K562 (cell line): ENCODE results near the gene LGALS12. TPM values are rescaled to one million over a fixed set of nuclear protein-coding genes. Genes with fewer than 3 reads are reported as not detected.

Source experiments
- ARID1B ChIP-seq: fragments of 450-650 bp; IDR thresholded peaks from 2 replicates; pipeline ENCODE4 v1.6.1; 2016; ENCODE audit warnings: antibody characterized with exemption, mild to moderate bottlenecking, inconsistent platforms
- CBFA2T2 ChIP-seq: fragments of 450-650 bp; conservative IDR thresholded peaks from 2 replicates; pipeline ENCODE4 v1.6.1; 2017; ENCODE audit warnings: mild to moderate bottlenecking
- CBFA2T3 ChIP-seq: fragments of 450-650 bp; IDR thresholded peaks from 2 replicates; pipeline ENCODE4 v1.6.1; 2017
- CEBPB ChIP-seq: fragments of 450-650 bp; IDR thresholded peaks from 2 replicates; pipeline ENCODE4 v1.6.1; 2016; ENCODE audit warnings: missing genetic modification characterization, missing compliant biosample characterization
- CEBPG ChIP-seq, 3 experiments: fragments of 200-800 bp in 1 of 3; sonication (Bioruptor generic) in 1 of 3; sonication (generic) in 1 of 3; formaldehyde crosslinking in 1 of 3; IDR thresholded peaks in 2 of 3; conservative IDR thresholded peaks in 1 of 3; 2 replicates each; pipeline versions ENCODE4 v1.6.1 to v1.8.0; 2016 to 2022; ENCODE audit warnings: missing compliant biosample characterization in 2 of 3, missing genetic modification characterization in 2 of 3, mild to moderate bottlenecking in 1 of 3, missing genetic modification reagents in 1 of 3
- CXXC5 ChIP-seq: fragments of 250-450 bp; sonication (Bioruptor Pico); IDR thresholded peaks from 2 replicates; pipeline ENCODE4 v1.8.0; 2022; ENCODE audit warnings: inconsistent platforms, mild to moderate bottlenecking, moderate library complexity
- ESRRA ChIP-seq: fragments of 450-650 bp; IDR thresholded peaks from 2 replicates; pipeline ENCODE4 v1.6.1; 2014; ENCODE audit warnings: low read depth, mild to moderate bottlenecking, moderate library complexity, borderline replicate concordance
- FOSL1 ChIP-seq: fragments of 200-800 bp; sonication (Bioruptor generic); conservative IDR thresholded peaks from 2 replicates; pipeline ENCODE4 v1.6.1; 2016; ENCODE audit warnings: missing genetic modification characterization, missing compliant biosample characterization
- FOXA3 ChIP-seq, 2 experiments: fragments of 450-650 bp in 1 of 2; sonication (generic) in 1 of 2; formaldehyde crosslinking; IDR thresholded peaks in 1 of 2; conservative IDR thresholded peaks in 1 of 2; 2 replicates each; pipeline versions ENCODE4 v1.4.0 to v1.8.0; 2020 to 2022; ENCODE audit warnings: mild to moderate bottlenecking in 2 of 2, missing genetic modification reagents in 1 of 2
- FOXM1 ChIP-seq, 2 experiments: fragments of 450-650 bp in 1 of 2; sonication (generic) in 1 of 2; formaldehyde crosslinking in 1 of 2; IDR thresholded peaks; 2 replicates each; pipeline versions ENCODE4 v1.6.1 to v1.9.0; 2017 to 2022; ENCODE audit warnings: low read depth in 2 of 2, mild to moderate bottlenecking in 2 of 2, missing genetic modification reagents in 1 of 2, moderate library complexity in 1 of 2
- HES1 ChIP-seq: fragments of 450-650 bp; IDR thresholded peaks from 2 replicates; pipeline ENCODE4 v1.6.1; 2016; ENCODE audit warnings: low read depth, mild to moderate bottlenecking, moderate library complexity
- LCOR ChIP-seq: sonication (generic); formaldehyde crosslinking; IDR thresholded peaks from 2 replicates; pipeline ENCODE4 v1.8.0; 2022; ENCODE audit warnings: mild to moderate bottlenecking, missing genetic modification reagents
- MCM7 ChIP-seq, 2 experiments: fragments of 450-650 bp; IDR thresholded peaks; 2 replicates each; pipeline ENCODE4 v1.6.1; 2016 to 2018
- MEIS2 ChIP-seq: fragments of 450-650 bp; IDR thresholded peaks from 2 replicates; pipeline ENCODE4 v1.6.1; 2014; ENCODE audit warnings: mild to moderate bottlenecking; ENCODE audit not compliant: partially characterized antibody
- MTA1 ChIP-seq: fragments of 450-650 bp; IDR thresholded peaks from 2 replicates; pipeline ENCODE4 v1.6.1; 2017; ENCODE audit warnings: borderline replicate concordance
- NFE2 ChIP-seq: IDR thresholded peaks from 2 replicates; pipeline ENCODE4 v1.6.1; 2014; ENCODE audit warnings: antibody characterized with exemption, low read depth
- PURB ChIP-seq: sonication (generic); formaldehyde crosslinking; IDR thresholded peaks from 2 replicates; pipeline ENCODE4 v1.9.0; 2021; ENCODE audit warnings: low read depth, mild to moderate bottlenecking, missing genetic modification reagents
- SAP30 ChIP-seq: fragments of 200-600 bp; sonication (generic); IDR thresholded peaks from 2 replicates; pipeline ENCODE4 v1.6.1; 2012; ENCODE audit warnings: borderline replicate concordance, low read depth, mild to moderate bottlenecking, moderate library complexity, low read length, control low read depth, inconsistent platforms; ENCODE audit not compliant: insufficient read depth, poor library complexity, severe bottlenecking
- SNRNP70 ChIP-seq: fragments of 200-400 bp; formaldehyde crosslinking; optimal IDR thresholded peaks from 2 replicates; pipeline ENCODE3; 2017; ENCODE audit warnings: low read depth, low read length
- ZBTB17 ChIP-seq: fragments of 450-650 bp; formaldehyde crosslinking; IDR thresholded peaks from 2 replicates; pipeline ENCODE4 v1.4.0; 2020; ENCODE audit warnings: mild to moderate bottlenecking
- ZMIZ1 ChIP-seq, 2 experiments: fragments of 150-350 bp in 1 of 2; IDR thresholded peaks; 2 replicates each; pipeline ENCODE4 v1.6.1; 2012 to 2016; ENCODE audit warnings: low read depth in 2 of 2, low read length in 2 of 2, mild to moderate bottlenecking in 1 of 2, moderate library complexity in 1 of 2
- ZNF134 ChIP-seq: fragments of 250-450 bp; sonication (Bioruptor Pico); conservative IDR thresholded peaks from 2 replicates; pipeline ENCODE4 v1.4.0; 2020
- ZNF644 ChIP-seq: fragments of 200-800 bp; sonication (Bioruptor generic); IDR thresholded peaks from 2 replicates; pipeline ENCODE4 v1.6.1; 2016; ENCODE audit warnings: low read depth, missing genetic modification characterization, missing compliant biosample characterization
- ZNF766 ChIP-seq: fragments of 200-800 bp; sonication (Bioruptor generic); conservative IDR thresholded peaks from 2 replicates; pipeline ENCODE4 v1.6.1; 2016; ENCODE audit warnings: missing genetic modification characterization, missing compliant biosample characterization
- polyA plus RNA-seq, 8 experiments: library from polyadenylated mRNA; depleted of rRNA in 4 of 8; stranded (reverse) in 5 of 8; unstranded in 3 of 8; fragments of >200 nt; fragmentation: Nextera tagmentation in 2 of 8; fragmentation: Illumina TruSeq in 1 of 8; extraction: Ambion mirVana in 2 of 8; extraction: Trizol in 1 of 8; gene quantifications; 2 replicates each; pipeline versions ENCODE4 v1.2.1 to v1.2.3, GENCODE V29; 2011 to 2014; ENCODE audit warnings: inconsistent platforms in 1 of 8, missing spikeins in 1 of 8
- total RNA-seq, 7 experiments: library from RNA; depleted of rRNA in 6 of 7; stranded (reverse); fragments of >200 nt in 6 of 7; fragmentation: Illumina TruSeq in 2 of 7; extraction: Trizol in 2 of 7; gene quantifications; 2 replicates each; pipeline versions ENCODE4 v1.2.1 to v1.2.3, GENCODE V29; 2011 to 2021; ENCODE audit warnings: low replicate concordance in 1 of 7

LGALS12 gene
- total and polyA plus RNA-seq, 9 of the 15 experiments (the other 6 are each of a cell fraction or from before 2014, with no cell fraction given), result 0.66 to 8.0 (median 5.0) TPM

- 0 out of 2 replicates have a peak, but pooled peaks have one; percentile 18 for TF ChIP-seq ZBTB17 (CRISPR knock-in tag)
- peak; percentile 62; the same call in 1 of the 2 replicates for TF ChIP-seq ZNF644 (tag)
- TF ChIP-seq NFE2, result no peak
- peak; percentile 30; the same call in 1 of the 2 replicates for TF ChIP-seq MTA1
- peak; percentile 84 for TF ChIP-seq CBFA2T3
- peak; percentile 72 for TF ChIP-seq HES1
- TF ChIP-seq CXXC5 (CRISPR knock-in tag), result peak; percentile 86
- TF ChIP-seq ZMIZ1 (IDR thresholded peaks at IDR 0.05; ENCODE audit: low read depth in 2 of 2, low read length in 2 of 2), result peak in 1 of 2 experiments; percentile 33; a peak in 1 of 4 replicates
- no peak for TF ChIP-seq PURB (CRISPR knock-in tag)
- peak; percentile 93 for TF ChIP-seq CEBPB (tag)
- TF ChIP-seq CEBPG (CRISPR knock-in tag; IDR thresholded peaks at IDR 0.05), result no peak
- TF ChIP-seq CEBPG (tag; conservative IDR thresholded peaks at IDR 0.05 in 1 of 2, IDR thresholded peaks at IDR 0.05 in 1 of 2), result peak; percentile 76 to 85
- peak in 1 of 2 experiments; percentile 72; a peak in 2 of 4 replicates for TF ChIP-seq FOXA3 (CRISPR knock-in tag; conservative IDR thresholded peaks at IDR 0.05 in 1 of 2, IDR thresholded peaks at IDR 0.05 in 1 of 2)
- TF ChIP-seq CBFA2T2, result peak; percentile 78
- peak; percentile 40 for TF ChIP-seq MEIS2
- peak; percentile 90 for TF ChIP-seq ARID1B
- no peak for TF ChIP-seq MCM7 (IDR thresholded peaks at IDR 0.05)
- 0 out of 2 replicates have a peak, but pooled peaks have one; percentile 16 for TF ChIP-seq ZNF134 (CRISPR knock-in tag)
- peak; percentile 72; the same call in 1 of the 2 replicates for TF ChIP-seq ESRRA
- no peak for TF ChIP-seq SAP30
- peak; percentile 51; the same call in 1 of the 2 replicates for TF ChIP-seq ZNF766
- no peak for TF ChIP-seq SNRNP70
- 0 out of 2 replicates have a peak, but pooled peaks have one; percentile 28 for TF ChIP-seq LCOR (CRISPR knock-in tag)
- TF ChIP-seq FOXM1 (IDR thresholded peaks at IDR 0.05; ENCODE audit: low read depth), result peak; percentile 65; the same call in 1 of the 2 replicates
- no peak for TF ChIP-seq FOXM1 (CRISPR knock-in tag; IDR thresholded peaks at IDR 0.05; ENCODE audit: low read depth)
- peak; percentile 71 for TF ChIP-seq FOSL1
Measured at GRCh38 chr11:63491636-63492372, 14.1 kb upstream of the LGALS12 start (continued).
